Skeletal muscle satellite cell (primary cell): ENCODE data around the gene COL5A2.

Source experiments
- H3K27me3 ChIP-seq: 2 replicates; pipeline ENCODE4 v1.7.0; 2013; ENCODE audit warnings: low read length; ENCODE audit not compliant: control insufficient read depth, insufficient read depth
- H3K36me3 ChIP-seq: 2 replicates; pipeline ENCODE4 v1.7.0; 2013; ENCODE audit warnings: mild to moderate bottlenecking, control low read depth, low read length; ENCODE audit not compliant: insufficient read depth
- H3K4me1 ChIP-seq: 2 replicates; pipeline ENCODE4 v1.7.0; 2013; ENCODE audit warnings: low read length; ENCODE audit not compliant: control insufficient read depth, insufficient read depth
- H3K4me2 ChIP-seq: 2 replicates; pipeline ENCODE4 v1.7.0; 2013; ENCODE audit warnings: mild to moderate bottlenecking, low read length
- H3K4me3 ChIP-seq: 2 replicates; pipeline ENCODE4 v1.7.0; 2013; ENCODE audit warnings: low read length
- H3K9ac ChIP-seq: 2 replicates; pipeline ENCODE4 v1.7.0; 2013; ENCODE audit warnings: mild to moderate bottlenecking, low read depth, low read length, moderate library complexity
- H3K9me3 ChIP-seq: replicated peaks from 2 replicates; pipeline ENCODE4 v1.7.0; 2013; ENCODE audit warnings: mild to moderate bottlenecking, control low read depth, low read length

COL5A2 gene

DNA sequence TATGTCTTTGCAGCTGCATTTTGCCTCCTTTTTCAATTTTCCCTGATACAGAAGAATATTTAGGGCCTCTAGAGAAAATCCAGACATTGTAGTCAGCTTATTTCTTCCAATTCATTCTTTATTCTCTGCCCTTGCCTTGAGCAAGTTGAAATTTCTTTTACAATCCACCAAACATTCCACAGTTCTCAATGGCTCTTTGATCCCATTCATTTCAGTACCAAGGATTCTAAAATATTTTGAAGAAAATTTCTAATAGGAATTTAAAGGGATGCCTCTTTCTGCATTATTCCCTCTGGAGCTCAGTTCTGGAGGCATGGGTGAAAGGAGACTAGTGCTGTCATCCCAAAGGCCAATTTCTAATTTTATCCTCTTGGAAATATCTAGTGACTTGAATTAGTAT is 61.2 kb downstream of the COL5A2 start:
- no peak overlapping the region for H3K4me3 ChIP-seq
- no peak overlapping the region for H3K4me2 ChIP-seq
- no peaks in the 10 kb centered on the region for H3K9me3 ChIP-seq
- no peaks in the 10 kb centered on the region for H3K27me3 ChIP-seq
- no peak overlapping the region for H3K9ac ChIP-seq
- peaks cover 36% of the 10 kb centered on the region for H3K4me1 ChIP-seq
- peaks cover 3% of the 10 kb centered on the region for H3K36me3 ChIP-seq

DNA sequence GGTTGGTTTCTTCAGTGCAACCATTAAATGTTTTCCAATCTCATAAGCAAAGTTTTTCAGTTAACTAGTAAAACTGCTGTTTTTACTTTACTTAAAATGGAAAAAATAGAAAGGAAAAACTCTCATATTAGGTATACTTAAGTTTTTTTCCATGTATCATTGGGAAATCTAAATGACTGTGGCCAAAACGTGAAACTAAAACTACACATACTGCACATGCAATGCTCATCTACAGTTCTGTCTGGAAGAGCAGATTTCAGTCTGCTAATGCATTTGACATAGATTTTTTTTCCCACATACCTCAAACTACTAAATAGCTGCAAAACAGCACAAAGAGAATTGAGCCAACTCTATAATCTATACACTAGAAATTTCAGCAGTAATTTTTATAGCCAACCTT is 62.6 kb downstream of the COL5A2 start:
- H3K27me3 ChIP-seq: no peaks in the 10 kb centered on the region
- no peak overlapping the region for H3K9ac ChIP-seq
- no peaks in the 10 kb centered on the region for H3K9me3 ChIP-seq
- peaks cover 6% of the 10 kb centered on the region for H3K36me3 ChIP-seq
- no peak overlapping the region for H3K4me3 ChIP-seq
- H3K4me2 ChIP-seq: no peak overlapping the region
- H3K4me1 ChIP-seq: peaks cover 36% of the 10 kb centered on the region

DNA sequence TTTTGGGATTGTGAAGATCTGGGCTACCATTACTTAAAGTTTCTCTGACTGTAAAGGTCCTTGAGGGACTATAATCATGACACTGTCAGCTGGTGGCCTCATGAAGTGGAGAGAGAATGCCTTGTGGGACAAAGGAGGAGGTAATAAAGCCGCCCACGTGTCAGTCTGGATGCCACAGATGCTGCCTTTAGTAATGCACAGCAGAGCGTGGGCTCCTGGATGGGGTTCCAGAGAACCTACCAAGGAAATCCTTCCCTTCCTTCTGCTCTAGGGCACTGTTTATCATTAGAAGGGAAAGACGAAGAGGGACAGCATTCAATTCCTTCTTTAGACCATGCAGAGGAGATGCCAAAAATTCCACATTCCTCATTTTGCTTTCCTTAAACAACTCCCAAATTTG is 63.5 kb downstream of the COL5A2 start:
- H3K9me3 ChIP-seq: no peaks in the 10 kb centered on the region
- H3K9ac ChIP-seq: peak overlapping the region; percentile 42
- H3K4me3 ChIP-seq: peak overlapping the region; percentile 18
- H3K27me3 ChIP-seq: no peaks in the 10 kb centered on the region
- peak overlapping the region; percentile 38 for H3K4me2 ChIP-seq
- H3K36me3 ChIP-seq: peaks cover 6% of the 10 kb centered on the region
- peaks cover 36% of the 10 kb centered on the region for H3K4me1 ChIP-seq

DNA sequence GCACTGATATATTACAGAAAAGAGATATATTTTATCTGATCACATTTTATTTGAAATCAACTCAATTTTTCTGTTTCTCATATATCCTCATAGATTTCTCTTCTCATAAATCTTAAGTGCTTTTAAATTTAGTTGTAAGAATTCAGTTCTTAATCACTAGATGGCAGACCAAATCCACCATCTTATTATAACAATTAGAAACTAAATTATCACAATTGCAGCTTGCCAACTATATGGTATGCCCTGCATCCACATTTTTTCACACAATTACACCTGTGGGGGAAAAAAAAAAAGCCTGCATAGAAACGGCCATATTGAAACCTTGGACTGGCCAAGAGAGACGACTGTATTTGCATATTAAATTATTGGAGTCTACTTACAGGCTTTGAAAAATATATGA is 64.4 kb downstream of the COL5A2 start:
- Histone ChIP-seq H3K36me3 (peaks cover 12% of the 10 kb centered on the region), H3K9ac (peak overlapping the region; percentile 42), H3K4me2 (no peak overlapping the region), H3K27me3 (no peaks in the 10 kb centered on the region), H3K4me1 (peaks cover 36% of the 10 kb centered on the region), H3K9me3 (no peaks in the 10 kb centered on the region), H3K4me3 (no peak overlapping the region)

DNA sequence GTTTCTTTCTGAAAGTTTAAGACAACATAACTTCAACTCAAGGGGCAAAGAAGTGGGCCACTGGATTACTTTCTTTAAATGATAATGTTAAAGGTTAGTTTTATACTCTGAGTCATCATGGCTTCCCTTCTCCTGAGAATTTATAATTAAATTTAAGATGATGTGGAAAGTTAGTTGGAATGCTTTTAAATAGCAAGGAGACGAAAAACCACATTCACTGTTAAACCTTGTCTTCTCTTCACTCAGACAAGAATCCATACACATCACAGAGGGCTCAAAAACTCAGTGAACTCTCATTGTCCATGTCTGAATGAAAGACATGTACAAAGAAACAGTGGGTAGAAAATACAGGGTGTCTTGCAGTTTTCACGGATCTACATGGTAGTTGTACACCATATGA is 65.6 kb downstream of the COL5A2 start:
- Histone ChIP-seq H3K4me2 (peak overlapping the region; percentile 21), H3K27me3 (no peaks in the 10 kb centered on the region), H3K9me3 (no peaks in the 10 kb centered on the region), H3K4me1 (peaks cover 36% of the 10 kb centered on the region), H3K4me3 (no peak overlapping the region), H3K36me3 (peaks cover 24% of the 10 kb centered on the region), H3K9ac (peak overlapping the region; percentile 51)

DNA sequence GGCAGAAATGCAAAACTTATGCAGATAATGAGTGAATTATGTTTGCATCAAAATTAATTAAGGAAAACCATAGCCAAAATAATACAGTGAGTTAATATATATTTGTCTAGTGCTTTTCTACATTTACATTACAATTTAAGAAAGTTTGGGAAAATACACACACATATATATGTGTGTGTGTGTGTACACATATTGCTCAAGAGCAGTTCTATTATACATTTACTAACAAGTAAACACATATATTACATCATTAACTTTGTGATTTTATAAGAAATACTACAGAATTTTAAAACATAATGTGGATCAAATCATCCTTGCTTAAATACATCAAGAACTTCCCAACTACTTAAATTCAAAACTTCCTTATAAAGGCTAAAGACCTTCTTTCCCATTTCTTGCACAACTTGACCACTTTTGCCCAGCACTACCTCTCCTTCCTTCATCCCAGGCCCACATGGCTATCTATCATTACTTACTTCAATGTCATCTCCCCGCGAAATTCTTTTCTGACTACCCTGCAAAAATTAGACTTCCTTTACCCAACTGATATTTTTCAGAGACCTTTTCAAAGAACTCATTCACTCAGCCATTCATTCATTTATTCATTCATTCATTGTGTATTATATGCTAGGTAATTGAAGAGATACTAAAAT is 68.4 kb downstream of the COL5A2 start:
- H3K4me2 ChIP-seq: no peak overlapping the region
- H3K9me3 ChIP-seq: no peaks in the 10 kb centered on the region
- H3K4me3 ChIP-seq: no peak overlapping the region
- no peak overlapping the region for H3K9ac ChIP-seq
- peaks cover 42% of the 10 kb centered on the region for H3K4me1 ChIP-seq
- no peaks in the 10 kb centered on the region for H3K27me3 ChIP-seq
- H3K36me3 ChIP-seq: peaks cover 36% of the 10 kb centered on the region

DNA sequence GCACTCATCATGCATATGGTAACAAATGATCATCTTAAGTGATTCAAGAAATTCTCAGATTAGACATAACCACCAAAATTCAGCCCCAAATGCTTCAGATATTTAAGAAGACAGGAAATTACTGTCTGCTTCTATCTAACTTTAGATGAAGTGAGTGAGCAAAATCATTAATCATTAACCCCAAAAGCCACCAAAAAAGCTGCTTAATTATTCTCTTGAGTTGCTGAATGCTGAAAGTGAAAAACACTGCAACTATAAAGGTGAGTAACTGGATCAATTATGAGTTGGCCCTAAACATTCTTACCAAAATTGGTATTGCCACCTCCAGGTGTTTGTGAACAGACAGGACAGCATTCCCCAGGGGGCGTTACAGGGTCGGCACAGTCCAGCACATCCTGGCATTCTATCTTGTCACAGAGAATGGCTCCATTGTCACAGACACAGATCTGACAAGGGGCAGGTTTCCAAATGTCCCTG is 69.6 kb downstream of the COL5A2 start:
- Histone ChIP-seq H3K4me3 (no peak overlapping the region), H3K9me3 (no peaks in the 10 kb centered on the region), H3K36me3 (peaks cover 36% of the 10 kb centered on the region), H3K4me2 (no peak overlapping the region), H3K27me3 (no peaks in the 10 kb centered on the region), H3K4me1 (peaks cover 40% of the 10 kb centered on the region), H3K9ac (no peak overlapping the region)

DNA sequence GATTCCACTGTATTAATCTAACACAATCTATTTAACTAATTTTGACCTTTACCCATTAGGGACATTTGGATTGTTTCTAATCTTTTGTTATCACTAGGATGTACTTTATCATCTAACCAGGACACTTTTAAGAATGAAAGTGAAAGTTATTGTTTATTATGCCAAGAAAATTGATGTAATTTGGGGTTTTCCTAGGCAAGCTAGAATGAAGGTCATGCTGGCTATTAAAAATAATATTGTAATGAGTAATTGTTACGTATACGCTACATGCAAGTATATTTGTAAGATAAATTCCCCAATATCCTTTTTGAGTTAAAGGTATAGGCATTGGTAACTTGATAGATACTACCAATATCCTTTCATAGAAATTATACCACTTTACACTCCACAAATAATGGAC is 74.6 kb downstream of the COL5A2 start:
- H3K9me3 ChIP-seq: no peaks in the 10 kb centered on the region
- H3K4me3 ChIP-seq: no peak overlapping the region
- H3K36me3 ChIP-seq: peaks cover 53% of the 10 kb centered on the region
- peak overlapping the region; percentile 68 for H3K4me2 ChIP-seq
- H3K9ac ChIP-seq: peak overlapping the region; percentile 5
- H3K27me3 ChIP-seq: no peaks in the 10 kb centered on the region
- H3K4me1 ChIP-seq: peaks cover 34% of the 10 kb centered on the region

DNA sequence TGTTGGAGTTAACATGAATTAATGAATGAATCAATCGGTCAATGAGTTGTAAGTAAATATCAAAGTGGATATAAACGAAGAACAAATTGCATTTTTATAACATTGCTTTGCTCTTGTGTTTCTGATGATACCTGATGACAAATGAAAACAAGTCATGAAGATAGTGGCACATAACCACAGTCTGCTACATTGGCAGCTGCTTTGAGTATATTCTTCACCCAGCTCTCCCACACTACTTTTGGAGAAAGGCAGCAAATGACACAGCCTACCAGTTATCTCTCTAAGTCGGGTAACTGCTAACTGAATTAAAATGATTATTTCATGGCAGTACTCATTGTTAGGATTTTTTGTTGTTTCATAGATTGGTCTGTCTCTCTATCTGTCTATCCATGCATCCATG is 76.8 kb downstream of the COL5A2 start:
- Histone ChIP-seq H3K36me3 (peaks cover 46% of the 10 kb centered on the region), H3K9ac (no peak overlapping the region), H3K4me2 (no peak overlapping the region), H3K4me3 (no peak overlapping the region), H3K4me1 (peaks cover 32% of the 10 kb centered on the region), H3K27me3 (no peaks in the 10 kb centered on the region), H3K9me3 (no peaks in the 10 kb centered on the region)

DNA sequence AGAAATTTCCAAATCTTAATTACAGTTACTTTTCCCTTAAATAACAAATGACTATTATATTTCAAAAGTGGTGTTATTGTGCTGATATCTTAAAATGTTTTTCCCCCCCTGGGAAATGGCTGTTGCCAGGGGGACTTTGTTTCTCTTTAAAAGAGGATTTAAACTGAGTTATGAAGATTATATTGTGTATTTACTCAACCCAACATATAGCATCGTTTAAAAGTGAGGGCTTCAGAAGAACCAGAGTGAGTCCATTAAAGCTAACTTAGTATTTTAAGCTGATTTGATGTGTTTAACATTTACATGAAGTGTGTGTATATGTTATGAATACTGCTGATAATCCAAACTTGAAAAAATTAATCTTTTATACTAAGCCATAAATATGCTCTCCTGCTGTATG is 81.6 kb downstream of the COL5A2 start:
- no peak overlapping the region for H3K9ac ChIP-seq
- H3K4me3 ChIP-seq: no peak overlapping the region
- H3K36me3 ChIP-seq: peaks cover 56% of the 10 kb centered on the region
- no peak overlapping the region for H3K4me2 ChIP-seq
- no peaks in the 10 kb centered on the region for H3K27me3 ChIP-seq
- no peaks in the 10 kb centered on the region for H3K9me3 ChIP-seq
- peaks cover 25% of the 10 kb centered on the region for H3K4me1 ChIP-seq

DNA sequence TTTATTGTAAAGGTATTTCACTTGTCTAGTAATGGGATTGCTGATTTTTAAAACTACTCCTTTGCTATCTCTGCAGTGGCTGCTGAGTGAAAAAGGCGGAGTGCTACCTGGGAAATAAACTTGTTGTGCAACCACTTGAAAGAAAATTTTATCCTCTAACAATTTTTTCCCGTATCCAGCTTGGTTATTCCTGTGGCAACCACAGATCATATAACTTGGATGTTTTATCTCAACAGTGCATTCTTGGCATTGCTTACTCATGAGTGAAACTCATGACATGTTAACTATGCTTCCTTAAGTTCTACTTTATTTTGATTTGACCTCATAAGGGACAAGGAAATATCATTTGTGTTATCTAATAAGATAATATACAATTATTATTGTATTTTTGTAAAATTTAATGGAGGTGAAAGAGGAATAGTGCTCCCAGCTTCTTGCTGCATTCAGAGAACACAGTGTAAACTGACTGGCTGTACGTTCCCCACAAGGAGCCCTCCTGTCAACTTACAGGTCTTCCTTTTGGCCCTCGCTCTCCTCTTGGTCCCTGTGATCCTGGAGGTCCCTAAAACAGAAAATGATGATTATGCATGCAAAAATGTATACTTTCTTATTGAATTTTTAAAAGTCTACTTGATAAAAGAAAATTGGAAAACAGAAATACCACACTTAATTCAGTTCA is 82.7 kb downstream of the COL5A2 start:
- H3K4me2 ChIP-seq: peak overlapping the region; percentile 37
- no peaks in the 10 kb centered on the region for H3K9me3 ChIP-seq
- H3K4me1 ChIP-seq: peaks cover 35% of the 10 kb centered on the region
- peak overlapping the region; percentile 47 for H3K9ac ChIP-seq
- H3K27me3 ChIP-seq: no peaks in the 10 kb centered on the region
- peaks cover 52% of the 10 kb centered on the region for H3K36me3 ChIP-seq
- H3K4me3 ChIP-seq: no peak overlapping the region

DNA sequence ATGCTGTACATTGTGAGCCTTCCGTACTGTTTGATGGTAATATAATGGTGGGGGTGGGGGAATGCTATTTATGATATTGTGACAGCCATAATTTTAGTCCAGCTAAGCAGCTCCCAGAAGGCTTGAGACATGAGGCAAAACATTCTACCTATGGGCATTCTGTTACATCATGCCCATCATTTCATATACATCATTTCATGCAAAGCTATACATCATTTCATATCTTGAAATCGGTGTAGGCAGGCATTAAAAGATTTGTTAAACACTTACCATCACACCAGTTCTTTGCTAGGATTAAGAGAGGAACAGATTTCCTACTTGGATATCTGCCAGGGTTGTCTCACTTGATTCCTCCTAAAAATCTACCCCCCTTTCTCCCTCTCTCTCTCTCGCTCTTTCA is 84.5 kb downstream of the COL5A2 start:
- H3K27me3 ChIP-seq: no peaks in the 10 kb centered on the region
- H3K4me1 ChIP-seq: peaks cover 46% of the 10 kb centered on the region
- H3K9ac ChIP-seq: no peak overlapping the region
- H3K4me2 ChIP-seq: no peak overlapping the region
- no peaks in the 10 kb centered on the region for H3K9me3 ChIP-seq
- no peak overlapping the region for H3K4me3 ChIP-seq
- H3K36me3 ChIP-seq: peaks cover 63% of the 10 kb centered on the region
